HUDEP-2 (cell line): Measurements from ENCODE around the gene ATP5PF.
"Not testable (repeated sequence)": the region's sequence is repeated elsewhere in the genome, so short reads cannot be mapped to it uniquely, and the experiment has no call there.

Experiments
- DNase-seq, 76 experiments: peaks; one replicate each; lab custom pipeline; 2025; ENCODE audit not compliant: unreplicated experiment in 76 of 76; lab: John Stamatoyannopoulos, UW

The ATP5PF gene, protein sequence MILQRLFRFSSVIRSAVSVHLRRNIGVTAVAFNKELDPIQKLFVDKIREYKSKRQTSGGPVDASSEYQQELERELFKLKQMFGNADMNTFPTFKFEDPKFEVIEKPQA

DNA sequence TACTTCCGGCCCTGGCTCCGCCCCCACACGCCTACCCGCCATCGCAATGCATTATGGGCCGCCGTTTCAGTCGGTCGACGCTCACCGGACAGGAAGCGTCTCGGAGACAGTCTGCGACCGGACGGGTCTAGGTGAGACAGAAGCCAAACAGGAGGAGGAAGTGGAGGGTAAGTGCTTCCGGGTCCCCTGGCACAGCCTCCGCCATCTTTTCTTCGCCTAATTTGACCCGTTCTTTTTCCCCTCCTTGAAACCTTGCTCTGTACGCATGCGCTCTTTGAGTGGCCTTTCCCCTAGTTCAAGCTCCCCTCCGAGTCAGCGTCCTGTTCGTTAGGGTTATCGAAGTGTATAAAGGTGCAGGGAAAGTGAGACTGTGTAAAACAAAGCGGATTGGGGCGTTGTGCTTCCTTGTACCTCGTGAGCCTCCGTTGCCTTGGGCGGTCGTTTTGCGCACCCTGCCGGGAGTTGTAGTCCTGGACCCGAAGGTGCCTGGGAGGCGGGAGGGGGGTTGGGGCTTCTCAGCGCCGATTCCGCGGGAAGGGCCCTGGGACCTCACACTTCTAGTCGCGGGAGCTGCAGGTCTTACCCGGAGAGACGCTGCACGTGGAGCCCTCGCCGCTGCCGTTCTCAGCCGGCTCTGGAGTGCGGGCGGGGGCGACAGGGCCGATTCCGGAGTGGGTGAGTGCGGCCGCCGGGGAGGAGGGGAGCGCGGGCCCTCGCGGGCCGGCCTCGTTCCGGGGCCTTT is at the start of gene ATP5PF, which contains the start of gene GABPA:
ATP5PF (minus strand) TSS at position 1 of the 742 bp plus-strand sequence. CDS start 5,110 bp downstream, outside the sequence.
GABPA (plus strand) TSS at position 69 of the 742 bp plus-strand sequence. CDS start 6,627 bp downstream, outside the sequence.
- peak; percentile 80 to 99 (median 98) for DNase-seq

DNA sequence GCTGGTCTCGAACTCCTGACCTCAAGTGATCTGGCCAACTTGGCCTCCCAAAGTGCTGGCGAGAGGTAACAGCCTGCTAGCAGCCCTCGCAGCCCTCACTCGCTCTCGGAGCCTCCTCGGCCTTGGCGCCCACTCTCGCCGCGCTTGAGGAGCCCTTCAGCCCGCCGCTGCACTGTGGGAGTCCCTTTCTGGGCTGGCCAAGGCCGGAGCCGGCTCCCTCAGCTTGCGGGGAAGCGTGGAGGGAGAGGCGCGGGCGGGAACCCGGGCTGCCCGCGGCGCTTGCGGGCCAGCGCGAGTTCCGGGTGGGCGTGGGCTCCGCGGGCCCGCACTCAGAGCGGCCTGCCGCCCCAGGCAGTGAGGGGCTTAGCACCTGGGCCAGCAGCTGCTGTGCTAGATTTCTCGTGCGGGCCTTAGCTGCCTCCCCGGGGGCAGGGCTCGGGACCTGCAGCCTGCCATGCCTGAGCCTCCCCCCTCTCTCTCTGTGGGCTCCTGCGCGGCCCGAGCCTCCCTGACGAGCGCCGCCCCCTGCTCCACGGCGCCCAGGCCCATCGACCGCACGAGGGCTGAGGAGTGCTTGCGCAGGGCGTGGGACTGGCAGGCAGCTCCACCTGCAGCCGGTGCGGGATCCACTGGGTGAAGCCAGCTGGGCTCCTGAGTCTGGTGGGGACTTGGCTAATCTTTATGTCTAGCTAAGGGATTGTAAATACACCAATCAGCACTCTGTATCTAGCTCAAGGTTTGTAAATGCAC is 43.6 kb upstream of the ATP5PF start:
- DNase-seq: not testable (repeated sequence)

DNA sequence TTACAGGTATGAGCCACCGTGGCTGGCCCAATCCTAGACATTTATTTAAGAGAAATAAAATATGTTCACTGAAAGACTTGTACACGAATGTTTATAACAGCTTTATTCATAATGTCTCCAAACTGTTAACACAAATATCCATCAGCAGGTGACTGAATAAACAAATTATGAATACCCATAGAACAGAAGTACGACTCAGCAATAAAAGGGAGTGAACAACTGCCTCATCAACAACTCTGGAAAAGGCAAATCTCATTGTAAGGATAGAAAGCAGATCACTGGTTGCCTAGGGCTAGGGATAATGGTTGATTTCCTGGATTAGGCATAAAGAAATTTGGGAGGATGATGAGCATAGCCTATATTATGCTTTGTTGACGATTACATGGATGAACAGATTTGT is 41.7 kb upstream of the ATP5PF start:
- no peak for DNase-seq

DNA sequence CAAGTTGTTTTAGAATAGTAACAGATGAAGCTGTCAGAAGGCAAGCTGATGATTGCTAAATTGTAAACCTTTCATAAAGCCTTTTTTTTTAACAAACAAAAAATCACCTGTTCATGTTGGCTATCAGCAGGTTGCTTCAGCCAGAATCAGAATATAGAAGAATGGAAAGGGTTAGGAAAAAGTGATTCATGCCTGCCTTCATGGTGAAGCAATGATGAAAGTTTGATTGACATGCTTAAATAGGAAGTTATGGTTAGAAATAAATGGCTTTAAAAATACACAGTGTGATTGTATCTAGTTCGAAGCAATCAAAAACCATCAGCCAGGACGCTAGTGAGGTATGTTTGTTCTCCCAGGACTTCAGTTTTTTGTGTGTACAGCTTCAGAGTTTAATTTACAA is 38.0 kb upstream of the ATP5PF start:
- peak in 5 of 76 experiments; percentile 5 to 37 (median 17) for DNase-seq

DNA sequence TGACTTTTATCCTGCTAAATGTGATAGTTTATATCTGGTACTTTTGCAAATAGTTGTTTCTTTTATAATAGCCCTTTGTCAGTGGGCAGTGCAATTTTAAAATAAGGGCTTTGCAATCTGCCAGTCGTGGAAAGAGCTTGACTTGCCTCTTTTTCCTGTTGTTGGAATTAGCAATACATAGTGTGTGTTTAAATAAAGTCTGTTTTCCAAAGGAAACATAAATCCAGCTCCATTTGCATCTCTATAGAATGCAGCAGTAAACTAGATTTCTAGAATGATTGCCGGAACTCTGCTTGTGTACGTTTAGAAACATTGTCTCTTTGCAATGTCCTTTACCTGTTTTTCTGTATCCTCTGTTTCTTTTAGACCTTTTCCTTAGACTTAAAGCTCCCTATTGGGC is 33.2 kb upstream of the ATP5PF start:
- no peak for DNase-seq

DNA sequence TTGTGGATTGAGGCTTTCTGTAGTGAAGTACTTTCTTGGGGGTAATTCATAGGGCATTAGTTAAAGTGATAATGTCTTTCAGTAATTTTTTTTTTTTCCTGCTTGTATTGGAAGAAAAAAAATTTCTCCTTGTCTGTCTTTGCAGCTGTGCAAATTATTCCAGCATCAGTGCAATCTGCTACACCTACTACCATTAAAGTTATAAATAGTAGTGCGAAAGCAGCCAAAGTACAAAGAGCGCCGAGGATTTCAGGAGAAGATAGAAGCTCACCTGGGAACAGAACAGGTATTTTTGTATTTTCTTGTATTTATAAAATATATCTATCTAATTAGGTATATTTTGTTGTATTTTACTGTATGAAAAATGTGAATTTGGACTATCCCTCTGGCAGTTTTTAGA is 29.4 kb upstream of the ATP5PF start:
- DNase-seq: no peak

DNA sequence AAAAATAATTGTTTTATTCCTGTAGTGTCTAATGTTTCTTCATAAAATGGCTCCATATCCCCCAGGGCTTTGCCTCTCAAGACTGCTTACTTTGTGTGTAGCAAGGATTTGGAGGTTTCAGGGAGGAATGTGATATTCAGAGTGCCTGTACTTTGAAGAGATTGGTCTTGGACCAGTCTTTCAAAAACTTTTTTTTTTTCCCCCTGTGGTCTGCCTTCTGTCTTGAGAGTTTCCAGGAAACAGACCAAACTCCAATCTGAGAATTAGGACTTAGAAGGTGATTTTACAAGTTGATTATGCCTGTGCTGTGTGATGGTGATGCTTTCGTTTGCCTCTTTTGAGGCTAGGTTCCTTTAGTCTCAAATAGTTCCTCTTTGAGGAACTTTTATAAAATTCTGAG is 26.0 kb upstream of the ATP5PF start:
- DNase-seq: no peak

DNA sequence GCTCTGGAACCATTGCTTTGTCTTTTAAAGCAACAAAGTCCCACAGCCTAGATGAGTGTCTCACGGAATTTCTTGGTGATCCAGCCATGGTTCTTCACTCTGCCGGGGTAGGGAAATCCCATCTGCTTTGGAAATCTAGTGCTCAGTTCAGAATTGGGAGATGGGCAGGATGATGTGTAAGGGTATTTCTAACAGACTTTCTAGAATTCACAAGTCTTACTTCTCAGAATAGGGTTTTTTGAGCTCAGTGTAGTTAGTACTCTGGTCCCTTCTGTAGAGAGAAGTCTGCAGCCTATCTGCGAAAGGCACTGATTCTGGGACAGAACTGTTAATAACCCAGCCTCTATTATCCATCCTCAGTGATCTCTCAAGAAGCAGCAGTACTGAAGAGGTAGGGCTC is 25.4 kb upstream of the ATP5PF start:
- DNase-seq: no peak

DNA sequence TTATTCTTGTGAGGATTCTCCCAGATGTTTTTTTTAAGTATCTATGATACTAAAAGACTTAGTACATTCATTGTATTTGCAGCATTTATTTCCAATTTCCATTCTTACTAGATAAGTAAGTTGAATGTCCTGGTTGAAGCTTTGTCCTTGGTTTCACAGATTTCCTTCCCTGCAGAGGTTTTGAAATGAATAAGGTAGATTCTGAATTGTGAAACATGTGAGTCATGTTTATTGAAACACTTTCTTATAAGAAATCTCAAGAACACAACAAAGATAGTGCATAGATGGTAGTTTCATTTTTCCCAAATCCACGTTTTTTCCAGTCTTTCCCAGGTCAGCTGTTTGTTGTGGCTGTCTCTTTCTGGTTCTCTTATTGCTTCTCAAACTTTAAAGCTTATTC is 24.9 kb upstream of the ATP5PF start:
- no peak for DNase-seq

DNA sequence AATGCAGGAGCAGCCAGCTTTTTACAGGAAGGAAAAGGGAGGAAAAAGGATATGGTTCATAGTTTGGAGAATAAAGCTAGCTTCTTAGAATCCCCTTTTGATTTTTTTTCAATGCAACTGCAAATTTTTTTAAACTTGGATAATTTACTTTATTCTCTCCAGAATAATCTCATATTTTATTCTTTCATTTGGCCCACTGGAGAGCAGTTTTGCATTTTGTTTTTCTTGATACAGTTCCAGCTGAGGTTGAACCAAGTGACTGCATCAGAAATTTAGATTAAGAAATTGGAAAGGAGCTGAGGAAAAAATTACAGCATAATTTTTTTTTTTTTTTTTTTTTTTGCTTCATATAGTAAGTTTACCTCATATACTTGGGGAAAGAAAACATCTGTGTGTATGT is 22.8 kb upstream of the ATP5PF start:
- no peak for DNase-seq

DNA sequence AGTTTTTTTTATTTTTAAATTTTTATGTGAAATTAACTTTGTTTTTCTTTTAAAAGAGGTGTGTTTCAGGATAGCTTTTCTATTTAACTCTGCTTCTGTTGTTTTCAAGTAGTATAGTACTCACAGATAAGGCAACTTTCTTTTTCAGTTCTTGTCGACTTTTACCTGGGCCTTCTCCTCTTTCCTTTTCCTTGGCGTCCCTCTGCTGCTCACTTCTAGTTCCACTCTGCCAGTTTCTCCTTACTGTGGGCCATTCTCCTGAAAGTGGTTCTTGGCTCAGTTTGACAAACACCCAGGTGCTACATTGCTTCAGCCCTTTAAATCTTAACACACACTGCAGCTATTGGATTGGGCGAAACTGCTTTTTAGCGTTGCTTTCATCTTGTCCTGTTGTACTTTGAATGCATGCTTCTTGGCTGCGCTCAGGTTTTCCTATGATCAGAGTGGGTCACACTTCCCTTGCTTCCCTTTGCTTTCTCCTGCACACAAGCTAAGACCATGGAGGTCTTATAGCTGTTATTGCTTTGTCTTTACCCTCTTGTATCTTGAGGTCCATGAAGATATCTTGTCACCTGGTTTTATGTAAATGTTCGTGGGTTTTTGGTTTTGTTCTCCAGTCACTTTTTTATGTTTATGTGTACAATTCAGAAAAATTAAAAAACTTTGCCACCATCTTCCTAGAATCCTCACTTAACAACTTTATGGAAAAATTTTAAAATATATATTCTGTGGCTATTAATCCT is 21.7 kb upstream of the ATP5PF start:
- no peak for DNase-seq

DNA sequence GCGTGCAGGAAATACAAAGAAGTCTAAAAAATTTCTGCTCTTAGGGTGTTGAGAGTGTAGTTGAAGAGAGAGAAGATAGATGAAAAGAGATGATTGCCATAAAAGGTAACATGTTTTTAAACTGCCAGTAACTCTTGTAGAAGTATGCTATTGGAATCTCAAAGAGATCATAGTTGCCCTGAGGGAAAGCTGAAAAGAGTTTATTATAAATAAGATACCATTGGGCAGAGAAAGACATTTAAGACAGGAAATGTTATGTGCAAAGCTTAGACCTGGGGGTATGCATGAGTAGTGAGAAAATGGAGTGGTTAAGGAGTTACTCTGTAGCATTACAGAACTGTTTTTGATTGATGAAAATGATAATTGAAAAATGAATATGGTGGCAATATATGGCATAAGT is 17.7 kb upstream of the ATP5PF start:
- DNase-seq: no peak

DNA sequence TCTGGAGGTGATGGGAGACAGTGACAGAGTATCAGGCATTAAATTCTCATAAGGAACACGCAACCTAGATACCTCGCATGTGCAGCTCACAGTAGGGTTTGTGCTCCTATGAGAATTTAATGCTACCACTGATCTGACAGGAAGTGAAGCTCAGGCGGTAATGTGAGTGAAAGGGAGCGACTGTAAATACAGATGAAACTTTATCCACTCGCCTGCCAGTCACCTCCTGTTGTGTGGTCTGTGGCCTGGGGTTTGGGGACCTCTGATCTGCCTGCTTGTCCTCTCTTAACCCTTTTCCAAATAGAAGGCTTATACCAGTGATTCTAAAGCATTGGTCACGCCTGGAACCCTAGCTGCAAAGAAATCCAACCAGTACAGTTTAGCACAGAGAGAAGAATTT is 15.4 kb upstream of the ATP5PF start:
- DNase-seq: no peak

DNA sequence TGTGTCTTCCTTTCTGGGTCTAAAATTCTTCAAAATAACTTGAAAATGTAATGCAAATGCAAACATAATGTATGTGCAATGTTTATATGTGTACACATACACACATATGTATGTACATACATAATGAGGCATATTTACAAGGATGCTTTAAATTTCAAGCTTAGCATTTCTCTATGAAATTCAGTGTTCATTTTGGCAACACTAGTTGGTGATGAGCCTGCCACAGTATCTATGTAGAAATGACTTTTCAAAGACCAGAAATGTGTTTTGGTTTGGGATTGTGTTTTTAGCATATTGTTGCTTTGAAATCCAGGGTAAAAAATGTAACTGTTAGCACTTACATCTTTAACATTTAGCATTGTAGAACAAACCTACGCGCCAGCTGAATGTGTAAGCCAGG is 10.2 kb upstream of the ATP5PF start:
- DNase-seq: no peak

DNA sequence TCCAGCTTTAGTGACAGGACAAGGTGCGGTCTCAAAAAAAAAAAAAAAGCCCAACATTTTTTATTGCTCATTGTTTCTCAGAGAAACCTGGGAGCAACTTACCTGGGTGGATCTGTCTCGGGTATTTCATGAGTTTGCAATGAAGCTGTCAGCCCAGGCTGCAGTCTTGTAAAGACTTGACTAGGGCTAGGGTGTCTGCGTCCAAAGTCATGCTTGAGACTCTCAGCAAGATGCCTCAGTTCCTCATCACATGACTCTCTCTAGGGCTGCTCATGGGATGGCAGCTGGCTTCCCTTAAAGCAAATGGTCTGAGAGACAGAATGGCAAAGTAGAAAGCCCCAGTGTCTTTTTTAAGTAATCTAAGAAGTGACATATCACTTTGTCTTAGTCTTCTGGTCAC is 8.2 kb upstream of the ATP5PF start:
- DNase-seq: no peak

DNA sequence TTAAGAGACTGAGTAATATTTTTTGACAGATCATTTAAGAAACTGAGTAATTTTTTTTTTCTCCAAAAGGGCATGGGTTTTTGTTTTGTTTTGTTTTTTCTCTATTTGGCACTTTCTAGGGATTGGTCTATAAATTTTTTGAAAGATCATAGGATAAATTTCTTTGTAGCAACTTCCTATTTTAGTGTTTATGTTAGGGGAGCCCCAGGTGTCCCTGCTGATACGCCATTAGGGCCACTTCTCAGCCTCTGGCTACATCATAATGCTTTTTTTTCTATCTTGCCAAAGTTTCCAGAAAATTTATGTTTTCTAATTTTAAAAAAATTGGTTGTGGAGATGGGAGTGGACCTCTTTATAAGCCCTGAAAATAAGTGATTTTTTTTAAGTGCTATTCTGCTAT is 2.7 kb upstream of the ATP5PF start:
- no peak for DNase-seq

DNA sequence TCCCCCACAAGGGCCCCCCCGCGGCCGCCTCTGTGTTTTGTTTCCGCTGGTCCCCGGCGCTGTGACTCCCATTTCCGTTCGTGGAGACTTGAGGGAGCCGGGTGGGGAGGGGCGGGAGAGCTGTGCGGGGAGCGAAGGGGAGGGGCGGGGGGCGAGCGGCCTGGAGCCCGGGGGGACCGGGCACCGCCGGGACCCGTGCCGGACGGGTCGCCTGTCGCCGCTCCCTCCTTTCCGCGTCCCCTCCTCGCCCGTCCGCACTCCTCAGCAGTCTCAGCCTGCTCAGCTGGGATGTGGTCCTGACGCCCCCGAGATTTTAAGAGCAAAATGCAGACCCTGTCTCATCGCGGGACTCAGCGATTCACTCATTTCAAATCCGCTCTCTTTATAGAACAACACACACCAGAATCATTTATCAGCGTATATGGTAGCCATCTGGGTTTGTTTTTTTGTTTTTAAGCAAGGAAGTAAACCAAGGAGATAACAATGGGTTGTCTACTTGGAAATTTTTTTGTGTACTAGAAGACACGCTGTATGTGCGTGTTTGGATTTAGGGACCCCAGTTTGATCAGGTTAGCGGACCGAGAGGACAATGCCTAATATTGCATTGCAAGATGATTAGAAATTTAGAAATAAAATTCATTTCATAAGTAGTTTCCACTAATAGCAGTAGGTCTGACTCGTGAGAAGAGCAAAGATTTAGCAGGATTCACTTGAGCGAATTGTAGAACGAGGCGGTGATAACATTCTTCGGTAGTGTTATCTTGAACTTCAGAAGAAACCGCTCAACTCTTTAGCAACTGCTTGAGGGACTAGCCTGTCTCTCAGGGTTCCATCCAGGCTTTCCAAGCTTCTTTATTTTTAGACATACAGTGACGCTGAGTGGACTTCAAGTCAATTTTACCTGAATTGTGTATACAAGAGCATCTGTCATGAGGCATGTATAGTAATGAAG is 1.2 kb upstream of the ATP5PF start:
- DNase-seq: peak in 58 of 76 experiments; percentile 15 to 82 (median 64)

DNA sequence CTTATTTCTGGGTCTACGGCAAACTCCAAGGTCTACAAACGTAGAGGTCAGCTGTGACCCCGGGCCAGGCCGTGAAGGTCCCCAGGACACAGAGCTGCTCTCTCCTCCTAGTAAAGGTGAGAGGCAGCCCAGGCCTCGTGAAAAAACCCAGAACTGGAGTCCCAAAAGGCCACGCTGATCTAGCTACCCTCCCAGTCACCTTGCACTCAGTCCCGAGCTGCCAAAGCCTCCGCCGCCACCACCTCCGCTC is 125 bp downstream of the ATP5PF start:
- DNase-seq: no peak

DNA sequence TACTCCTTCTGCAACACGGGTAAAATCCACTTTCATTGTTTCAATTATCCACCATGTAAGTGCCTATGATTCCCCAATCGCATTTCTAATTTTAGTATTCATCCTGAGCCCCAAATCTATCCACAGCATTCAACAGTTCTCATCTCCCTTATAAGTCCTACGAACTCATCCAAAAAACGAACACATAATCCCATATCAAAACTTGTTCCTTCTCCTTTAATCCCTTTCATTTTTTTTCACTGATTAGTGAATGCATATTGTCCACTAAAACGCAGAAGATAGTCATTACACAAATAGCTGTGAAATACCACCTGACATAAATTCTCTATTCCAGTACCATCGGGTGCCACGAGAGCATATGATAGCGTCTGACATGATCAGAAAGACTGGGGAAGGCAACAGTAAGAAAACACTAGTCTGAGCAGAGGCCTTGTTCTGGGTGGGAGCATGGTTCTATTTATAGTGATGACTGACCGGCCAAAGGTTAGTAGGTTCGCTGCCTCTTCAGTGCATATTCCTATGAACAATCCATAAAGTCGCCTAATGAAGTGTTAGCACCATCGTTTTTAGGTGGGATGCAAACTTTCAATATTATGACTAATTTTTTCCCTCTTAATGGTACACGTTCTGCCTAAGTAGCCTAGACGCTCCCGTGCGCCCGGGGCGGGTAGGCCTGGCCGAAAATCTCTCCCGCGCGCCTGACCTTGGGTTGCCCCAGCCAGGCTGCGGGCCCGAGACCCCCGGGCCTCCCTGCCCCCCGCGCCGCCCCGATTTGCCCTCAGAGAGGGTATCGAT is 648 bp downstream of the ATP5PF start:
- DNase-seq: peak in 26 of 76 experiments; percentile 11 to 61 (median 34)
